Activated CD4-positive, CD25-positive, alpha-beta regulatory T cell treated with anti-CD3 and anti-CD28 coated beads, Interleukin-2, amount 50 U/mL, for 72 hours (primary cell): ENCODE measurements around the gene CARD19.
"Not testable (repeated sequence)": the region's sequence is repeated elsewhere in the genome, so short reads cannot be mapped to it uniquely, and the experiment has no call there.

ENCODE experiments used
- DNase-seq: peaks from one replicate; pipeline ENCODE4 v3.0.0; 2021

CARD19 gene

GRCh38 chr9:93089024-93089423 lies 7.0 kb upstream of the CARD19 start:
- no peak for DNase-seq

- no peak for DNase-seq
Observed at GRCh38 chr9:93089481-93089991, 6.5 kb upstream of the CARD19 start.

DNA sequence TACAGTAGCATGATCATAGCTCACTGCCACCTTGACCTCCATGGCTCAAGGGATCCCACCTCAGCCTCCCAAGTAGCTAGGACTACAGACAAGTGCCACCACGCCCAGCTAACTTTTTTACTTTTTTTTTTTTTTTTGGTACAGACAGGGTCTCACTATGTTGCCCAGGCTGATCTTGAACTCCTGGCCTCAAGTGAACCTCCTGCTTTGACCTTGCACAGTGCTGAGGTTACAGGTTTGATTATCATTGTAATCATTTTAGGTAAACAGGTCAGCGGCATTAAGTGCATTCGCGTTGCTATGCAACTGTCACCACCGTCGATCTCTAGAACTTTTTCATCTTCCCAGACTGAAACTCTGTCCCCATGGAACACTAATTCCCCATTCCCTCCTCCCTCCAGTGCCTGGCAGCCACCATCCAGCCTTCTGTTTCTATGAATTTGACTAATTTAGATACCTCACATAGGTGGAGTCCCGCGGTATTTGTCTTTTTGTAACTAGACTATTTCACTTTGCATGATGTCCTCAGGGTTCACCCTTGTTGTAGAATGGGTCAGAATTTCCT lies 5.8 kb upstream of the CARD19 start:
- no peak for DNase-seq

GRCh38 chr9:93091056-93091452 lies 5.0 kb upstream of the CARD19 start:
- DNase-seq, result no peak

GRCh38 chr9:93091453-93092081 lies 4.5 kb upstream of the CARD19 start:
- no peak for DNase-seq

- DNase-seq, result no peak
Observed at GRCh38 chr9:93092251-93092991, 3.6 kb upstream of the CARD19 start.

DNA sequence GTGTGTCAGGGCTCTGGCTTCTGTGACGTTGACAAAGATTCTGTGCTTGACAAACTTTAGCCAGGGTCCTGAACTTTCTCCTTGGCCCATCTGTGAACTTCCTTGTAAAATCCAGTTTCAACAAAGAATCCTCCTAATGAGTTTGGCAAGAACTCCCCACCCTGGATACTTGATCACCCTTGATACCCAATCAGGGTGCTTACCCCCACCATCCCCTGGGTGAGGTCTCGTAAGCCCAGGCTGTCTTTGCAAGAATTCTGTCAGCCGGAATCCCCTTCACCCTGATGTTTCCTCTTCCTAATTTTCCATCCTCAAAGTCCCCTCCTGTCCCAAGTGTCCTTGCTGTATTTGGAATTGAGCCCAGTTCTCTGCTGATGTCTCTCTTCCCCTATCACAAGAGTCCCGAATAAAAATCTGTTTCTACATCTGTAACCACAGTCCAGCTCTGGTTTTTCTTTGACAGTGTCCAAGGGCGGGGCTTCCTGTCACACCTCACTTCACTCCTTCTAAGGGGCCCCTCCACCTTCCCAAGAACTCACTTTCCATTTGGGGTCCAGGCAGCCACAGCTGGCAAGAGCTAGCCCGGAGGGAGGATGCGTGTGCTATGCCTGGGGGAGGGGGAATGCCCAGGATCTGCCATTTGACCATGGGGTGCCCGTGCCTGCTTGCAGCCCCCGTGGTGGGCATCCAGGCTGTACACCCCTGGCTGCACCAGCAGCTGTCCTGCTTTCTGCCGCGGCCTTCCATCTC lies 2.7 kb upstream of the CARD19 start:
- no peak for DNase-seq

DNA sequence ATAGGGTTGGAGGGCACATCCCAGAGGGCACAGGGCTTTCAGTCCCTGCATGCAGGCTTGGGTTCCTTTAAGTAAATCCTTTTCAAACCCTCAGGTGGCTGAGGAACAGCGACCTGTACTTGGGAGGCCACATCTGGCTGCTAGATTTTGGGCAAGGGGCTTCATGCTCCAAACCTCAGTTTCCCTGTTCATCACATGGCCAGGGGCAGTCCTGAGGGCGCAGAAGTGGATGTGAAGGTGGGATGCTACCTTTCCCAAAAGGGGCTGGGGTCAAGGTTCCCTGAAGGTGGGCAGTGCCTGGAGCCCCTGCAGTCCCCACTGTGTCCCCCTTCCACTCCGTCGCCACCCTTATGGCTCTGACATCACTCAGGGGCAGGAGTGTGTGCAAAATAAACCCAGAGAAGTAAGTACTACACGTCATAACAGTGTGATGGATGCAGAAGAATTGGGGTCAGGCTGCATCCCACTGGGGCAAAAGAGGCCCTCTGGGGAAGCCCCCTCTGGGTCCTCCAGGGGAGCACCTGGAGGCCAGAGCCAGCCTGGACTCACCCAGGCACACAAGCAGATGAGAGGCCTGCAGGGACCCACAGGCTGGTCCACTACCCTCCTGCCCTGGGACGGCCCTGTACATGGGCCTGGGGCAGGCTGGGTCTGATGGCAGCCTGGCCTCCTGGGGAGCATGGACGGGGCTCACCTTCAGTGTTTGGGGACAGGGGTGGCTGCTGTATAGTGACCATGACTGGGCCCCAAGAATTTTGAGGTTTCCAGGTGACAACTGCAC lies 1.9 kb upstream of the CARD19 start:
- no peak for DNase-seq

GRCh38 chr9:93094658-93095204 lies 1.3 kb upstream of the CARD19 start:
- DNase-seq, result no peak

DNA sequence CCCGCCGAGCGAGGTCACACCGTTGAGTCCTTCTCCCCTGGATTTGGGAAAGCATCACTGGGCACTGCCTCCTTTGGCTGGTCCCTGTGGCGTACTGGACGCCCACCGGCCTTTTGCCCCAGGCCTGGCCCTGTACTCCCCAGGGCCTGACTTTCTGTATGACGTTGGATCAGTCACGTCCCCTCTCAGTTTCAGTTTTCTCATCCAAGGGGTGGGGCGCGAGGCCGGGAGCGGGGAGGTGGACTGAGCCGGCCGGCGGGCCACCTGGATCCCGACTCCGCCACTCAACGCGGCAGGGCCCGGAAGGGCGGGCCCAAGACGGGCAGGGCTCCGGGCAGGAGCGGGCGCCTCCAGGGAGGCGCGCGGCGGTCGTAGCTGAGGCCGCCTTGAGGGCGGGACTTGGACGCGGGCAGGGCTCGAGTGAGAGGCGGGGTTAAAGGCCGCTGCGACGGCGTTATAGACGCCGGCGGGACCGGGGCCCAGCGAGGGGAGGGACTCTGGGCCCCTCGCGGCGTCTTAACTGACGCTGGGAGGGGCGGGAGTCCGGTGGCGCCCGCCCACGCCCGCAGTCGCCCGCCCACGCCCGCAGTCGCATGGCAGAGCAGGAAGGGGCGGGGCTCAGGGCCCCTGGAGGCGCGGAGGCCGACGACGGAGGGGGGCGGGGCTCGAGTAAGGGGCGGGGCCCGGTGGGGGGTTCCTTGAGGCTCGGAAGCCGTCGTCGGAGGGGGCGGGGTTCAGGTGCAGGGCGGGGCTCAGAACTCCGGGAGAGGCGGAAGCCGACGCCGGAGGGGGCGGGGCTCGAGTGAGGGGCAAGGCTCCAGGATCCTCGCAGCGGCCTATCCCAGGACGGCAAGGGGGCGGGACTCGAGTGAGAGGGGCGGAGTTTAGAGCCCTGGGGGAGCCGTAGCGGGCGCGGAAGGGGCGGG lies 549 bp upstream of the CARD19 start:
- DNase-seq, result peak; percentile 100

- DNase-seq, result no peak
Observed at GRCh38 chr9:93096811-93097382, 880 bp downstream of the CARD19 start.

DNA sequence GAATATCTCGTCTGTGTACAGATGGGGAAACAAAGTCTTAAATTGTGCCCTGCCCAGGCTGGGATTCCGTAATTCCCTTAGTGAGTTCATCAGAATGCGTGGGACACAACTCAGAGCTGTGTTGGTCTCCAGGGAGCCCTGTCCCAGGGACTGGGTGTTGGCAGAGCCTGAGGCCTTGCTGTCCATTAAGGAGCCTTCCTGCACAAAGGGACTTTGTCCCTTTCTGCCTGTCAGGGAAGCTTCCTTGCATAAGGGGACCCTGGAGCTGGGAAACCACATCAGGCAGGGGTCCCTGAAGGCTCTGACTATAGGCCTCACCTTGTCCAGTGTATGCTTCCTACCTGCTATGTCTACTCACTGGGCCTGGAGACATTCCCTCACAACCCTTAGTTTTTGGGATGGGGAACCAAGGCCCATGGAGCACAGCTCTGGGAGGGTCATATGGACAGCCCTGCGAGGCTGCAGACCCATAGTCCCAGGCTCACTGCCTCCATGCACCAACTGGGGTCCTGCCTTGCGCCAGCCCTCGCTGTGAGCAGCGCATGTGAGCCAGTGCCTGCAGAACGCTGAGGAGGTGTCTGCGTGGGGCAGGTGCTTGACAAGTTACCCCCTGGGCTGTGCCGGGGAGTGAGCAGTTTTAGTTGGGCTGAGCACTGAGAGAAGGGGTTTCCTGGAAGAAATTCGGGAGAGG lies 1.6 kb downstream of the CARD19 start:
- no peak for DNase-seq

DNA sequence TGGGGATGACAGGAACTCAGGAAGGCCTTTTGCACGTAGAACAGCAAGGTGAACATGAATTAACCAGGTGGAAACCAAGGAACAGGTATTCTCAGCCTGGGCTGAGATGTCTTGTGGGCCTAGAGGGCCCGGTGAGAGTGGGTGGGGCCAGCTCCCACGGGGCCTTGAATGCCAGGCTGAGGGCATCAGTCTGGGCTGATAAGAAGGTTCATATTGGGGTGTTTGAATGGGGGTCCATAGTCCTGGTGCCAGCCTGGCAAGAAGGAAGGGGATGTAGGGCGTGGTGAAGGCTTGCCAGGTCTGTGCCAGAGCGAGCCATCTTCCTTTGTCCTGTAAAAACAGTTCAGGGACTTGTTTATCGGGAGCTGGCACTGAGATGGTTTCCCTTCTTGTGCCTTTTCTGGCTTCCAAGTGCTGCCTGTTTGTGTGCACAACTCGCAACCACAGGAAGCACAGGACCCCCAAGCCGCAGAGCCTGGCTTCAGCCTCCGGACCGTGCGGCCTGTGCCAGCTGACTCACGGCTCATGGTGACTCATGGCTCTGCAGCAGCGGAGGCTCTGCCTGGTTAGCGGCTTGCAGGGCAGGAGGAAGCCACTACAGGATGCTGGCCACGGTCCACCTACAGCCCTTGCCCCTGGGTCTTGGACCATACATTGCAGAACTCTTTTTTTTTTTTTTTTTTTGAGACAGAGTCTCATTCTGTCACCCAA lies 2.4 kb downstream of the CARD19 start:
- peak; percentile 71 for DNase-seq

GRCh38 chr9:93099551-93100275 lies 3.7 kb downstream of the CARD19 start:
- DNase-seq, result no peak

DNA sequence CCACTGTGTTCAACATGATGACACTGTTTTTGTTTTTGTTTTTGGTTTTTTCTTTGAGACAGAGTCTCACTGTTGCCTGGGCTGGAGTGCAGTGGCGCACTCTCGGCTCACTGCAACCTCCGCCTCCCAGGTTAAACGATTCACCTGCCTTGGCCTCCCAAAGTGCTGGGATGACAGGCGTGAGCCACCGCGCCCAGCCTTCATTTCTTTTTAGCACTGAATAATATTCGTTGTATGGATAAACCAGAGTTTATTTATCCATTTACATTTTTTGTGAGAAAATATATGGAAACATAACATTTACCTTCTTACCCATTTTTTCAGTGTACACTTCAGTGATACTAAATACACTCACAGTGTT lies 4.2 kb downstream of the CARD19 start:
- no peak for DNase-seq

DNA sequence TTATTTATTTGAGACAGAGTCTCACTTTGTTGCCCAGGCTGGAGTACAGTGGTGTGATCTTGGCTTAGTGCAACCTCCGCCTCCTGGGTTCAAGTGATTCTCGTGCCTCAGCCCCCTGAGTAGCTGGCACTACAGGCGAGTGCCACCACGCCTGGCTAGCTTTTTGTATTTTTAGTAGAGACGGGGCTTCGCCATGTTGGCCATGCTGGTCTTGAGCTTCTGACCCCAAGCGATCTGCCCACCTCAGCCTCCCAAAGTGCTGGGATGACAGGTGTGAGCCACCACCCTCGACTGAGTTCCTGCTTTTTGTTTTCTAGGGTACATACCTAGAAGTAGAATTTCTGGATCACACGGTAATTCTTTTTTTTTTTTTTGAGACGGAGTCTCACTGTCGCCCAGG lies 5.1 kb downstream of the CARD19 start:
- not testable (repeated sequence) for DNase-seq

DNA sequence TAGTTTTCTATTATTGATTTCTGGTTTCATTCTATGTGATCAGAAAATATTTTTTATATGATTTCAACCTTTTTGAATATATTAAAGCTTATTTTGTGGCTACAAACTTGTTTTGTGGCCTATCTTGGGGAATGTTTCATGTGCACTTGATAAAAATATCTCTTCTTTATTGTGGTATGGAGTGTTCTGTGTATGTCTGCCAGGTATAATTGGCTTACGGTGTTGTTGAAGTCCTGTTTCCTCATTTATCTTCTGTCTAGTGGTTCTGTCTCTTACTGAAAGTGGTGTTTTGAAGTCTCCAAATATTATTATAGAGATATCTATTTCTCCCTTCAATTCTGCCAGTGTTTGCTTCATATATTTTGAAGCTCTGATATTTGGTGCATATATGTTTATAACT lies 9.6 kb downstream of the CARD19 start:
- DNase-seq, result no peak

- no peak for DNase-seq
Observed at GRCh38 chr9:93107151-93107824, 11.3 kb downstream of the CARD19 start.
